CD14-positive monocyte (primary cell): ENCODE measurements around the gene ABCC11. TPM values are rescaled to one million over a fixed set of nuclear protein-coding genes. Genes with fewer than 3 reads are reported as not detected.

Source experiments
- DNase-seq, 3 donors: peaks; one replicate each; pipeline ENCODE4 v3.0.0-alpha.2; 2011 to 2022
- H2AFZ ChIP-seq: 2 replicates; pipeline ENCODE4 v1.6.0; 2012; ENCODE audit warnings: mild to moderate bottlenecking, low read depth, low read length, inconsistent platforms; ENCODE audit not compliant: insufficient read depth, poor library complexity, severe bottlenecking
- H3K27ac ChIP-seq, 2 donors: 1 replicate in 1 of 2; 2 replicates in 1 of 2; pipeline ENCODE4 v1.5.1; 2012 to 2013; ENCODE audit warnings: low read length in 2 of 2, control low read depth in 1 of 2, inconsistent platforms in 1 of 2, low read depth in 1 of 2, mild to moderate bottlenecking in 1 of 2
- H3K27me3 ChIP-seq, 2 donors: one replicate each; pipeline versions ENCODE4 v1.6.0 to v1.6.1; 2011 to 2013; ENCODE audit warnings: low read length in 2 of 2; ENCODE audit not compliant: control insufficient read depth in 2 of 2, insufficient read depth in 2 of 2
- H3K36me3 ChIP-seq, 2 donors: replicated peaks in 1 of 2; 1 replicate in 1 of 2; 2 replicates in 1 of 2; pipeline versions ENCODE4 v1.5.1 to v1.6.1; 2012 to 2013; ENCODE audit warnings: low read length in 2 of 2, control low read depth in 1 of 2, inconsistent platforms in 1 of 2, mild to moderate bottlenecking in 1 of 2; ENCODE audit not compliant: insufficient read depth in 2 of 2, control insufficient read depth in 1 of 2
- H3K4me1 ChIP-seq, 2 donors: 1 replicate in 1 of 2; 2 replicates in 1 of 2; pipeline versions ENCODE4 v1.5.1 to v1.6.1; 2012 to 2013; ENCODE audit warnings: low read length in 2 of 2, control low read depth in 1 of 2, inconsistent platforms in 1 of 2, mild to moderate bottlenecking in 1 of 2, moderate library complexity in 1 of 2; ENCODE audit not compliant: insufficient read depth in 2 of 2, control insufficient read depth in 1 of 2
- H3K4me2 ChIP-seq: replicated peaks from 2 replicates; pipeline ENCODE3; 2012; ENCODE audit warnings: low read length, moderate library complexity, mild to moderate bottlenecking; ENCODE audit not compliant: poor library complexity, severe bottlenecking; ENCODE audit errors: extremely low read depth
- H3K4me3 ChIP-seq, 3 experiments: fragments of 200-600 bp in 1 of 3; sonication (generic) in 1 of 3; replicated peaks in 1 of 3; 1 replicate in 2 of 3; 2 replicates in 1 of 3; pipeline ENCODE4 v1.5.1; 2011 to 2013; ENCODE audit warnings: low read length in 3 of 3, mild to moderate bottlenecking in 3 of 3, control low read depth in 2 of 3, low read depth in 2 of 3, inconsistent platforms in 1 of 3, moderate library complexity in 1 of 3
- H3K79me2 ChIP-seq: 2 replicates; pipeline ENCODE4 v1.6.0; 2012; ENCODE audit warnings: mild to moderate bottlenecking, control low read depth, inconsistent platforms, low read length, moderate library complexity; ENCODE audit not compliant: insufficient read depth
- H3K9ac ChIP-seq: 2 replicates; pipeline ENCODE4 v1.6.0; 2017; ENCODE audit warnings: low read length, mild to moderate bottlenecking; ENCODE audit not compliant: insufficient read depth, poor library complexity, severe bottlenecking
- H3K9me3 ChIP-seq, 2 donors: replicated peaks in 1 of 2; 1 replicate in 1 of 2; 2 replicates in 1 of 2; pipeline versions ENCODE4 v1.5.1 to v1.6.1; 2012 to 2013; ENCODE audit warnings: low read length in 2 of 2, control low read depth in 1 of 2; ENCODE audit not compliant: control insufficient read depth in 1 of 2, insufficient read depth in 1 of 2
- H4K20me1 ChIP-seq: 2 replicates; pipeline ENCODE4 v1.6.0; 2012; ENCODE audit warnings: mild to moderate bottlenecking, low read length, control low read depth, moderate library complexity; ENCODE audit not compliant: insufficient read depth
- H3K27ac Mint-ChIP-seq, 7 donors: one replicate each; pipeline ENCODE4 v1.8.0; 2020; ENCODE audit warnings: mild to moderate bottlenecking in 7 of 7, mixed read lengths in 7 of 7, moderate library complexity in 6 of 7, inconsistent platforms in 2 of 7
- H3K27me3 Mint-ChIP-seq, 3 donors: one replicate each; pipeline ENCODE4 v1.8.0; 2021 to 2022; ENCODE audit warnings: low read depth in 3 of 3, mild to moderate bottlenecking in 3 of 3, mixed read lengths in 3 of 3, moderate library complexity in 3 of 3, inconsistent platforms in 1 of 3
- H3K36me3 Mint-ChIP-seq, 2 donors: one replicate each; pipeline ENCODE4 v1.8.0; 2020; ENCODE audit warnings: mixed read lengths in 2 of 2, inconsistent platforms in 1 of 2, mild to moderate bottlenecking in 1 of 2
- H3K4me1 Mint-ChIP-seq: one replicate; pipeline ENCODE4 v1.8.0; 2020; ENCODE audit warnings: mild to moderate bottlenecking, mixed read lengths
- H3K4me3 Mint-ChIP-seq, 2 donors: one replicate each; pipeline ENCODE4 v1.8.0; 2020; ENCODE audit warnings: mild to moderate bottlenecking in 2 of 2, mixed read lengths in 2 of 2, moderate library complexity in 1 of 2
- H3K9me3 Mint-ChIP-seq, 7 donors: one replicate each; pipeline ENCODE4 v1.8.0; 2020 to 2022; ENCODE audit warnings: mixed read lengths in 7 of 7, mild to moderate bottlenecking in 6 of 7, moderate library complexity in 6 of 7, inconsistent platforms in 2 of 7
- WGBS: methylation state at CpG from one replicate; pipeline ENCODE4 v1.1.5; 2013; ENCODE audit warnings: missing lambda C conversion rate; ENCODE audit not compliant: insufficient coverage; 5-methylcytosine and 5-hydroxymethylcytosine counted together
- intact Hi-C, 2 donors: fragments of 100-400 bp; cut with micrococcal nuclease; formaldehyde crosslinking; loops; one replicate each; pipeline versions ENCODE4 v1.15.0 to v1.15.1; 2023
- polyA plus RNA-seq, 3 donors: library from polyadenylated mRNA; depleted of rRNA in 1 of 3; unstranded in 2 of 3; stranded (reverse) in 1 of 3; fragments of 300-500 nt in 2 of 3; fragments of >200 nt in 1 of 3; fragmentation: Illumina TruSeq in 2 of 3; gene quantifications; 1 replicate in 2 of 3; 2 replicates in 1 of 3; pipeline ENCODE4 v1.2.3, GENCODE V29; 2012 to 2021
- TF ChIP-seq, protein P1 (sequence below): fragments of 200-600 bp; IDR thresholded peaks from one replicate; pipeline ENCODE4 v1.8.0; 2022; ENCODE audit warnings: antibody characterized with exemption, mild to moderate bottlenecking

ABCC11 gene
- polyA plus RNA-seq, 3 donors = 0.03 TPM; not detected in 2

DNA sequence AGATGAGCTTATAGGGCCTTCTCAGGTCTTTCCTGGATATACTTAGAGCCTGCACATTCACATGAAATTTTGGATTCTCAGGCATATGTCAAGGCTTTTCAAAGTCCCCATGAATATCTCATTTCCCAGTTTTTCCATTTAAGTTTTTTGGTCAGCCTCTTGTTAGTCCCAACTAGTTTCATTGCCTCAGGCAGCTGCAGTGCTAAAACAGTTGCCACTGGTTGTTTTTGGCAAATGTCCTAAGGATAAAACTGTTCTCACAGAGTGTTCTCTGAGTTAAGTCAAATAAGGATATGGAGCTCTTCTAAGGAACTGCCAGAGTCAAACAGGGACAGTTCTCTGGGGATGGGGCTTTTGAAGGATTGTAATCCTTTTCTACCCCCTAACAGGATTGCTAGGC lies 39.9 kb upstream of the ABCC11 start:
- Histone ChIP-seq H3K4me3 (no peak overlapping the region), H2AFZ (no peak overlapping the region), H3K27me3 (no peaks in the 10 kb centered on the region), H3K79me2 (no peaks in the 10 kb centered on the region), H4K20me1 (no peaks in the 10 kb centered on the region), H3K4me2 (no peak overlapping the region), H3K9ac (no peak overlapping the region), H3K9me3 (peaks cover 0 to 6% of the 10 kb centered on the region in 2 donors), H3K27ac (no peak overlapping the region), H3K4me1 (no peaks in the 10 kb centered on the region), H3K36me3 (peaks cover 46 to 96% of the 10 kb centered on the region in 2 donors)
- Mint-ChIP-seq H3K4me3 (no peak overlapping the region), H3K27me3 (no peaks in the 10 kb centered on the region), H3K27ac (no peak overlapping the region), H3K36me3 (peaks cover 72 to 76% of the 10 kb centered on the region in 2 donors), H3K4me1 (peaks cover 2% of the 10 kb centered on the region), H3K9me3 (peaks cover 12 to 20% (median 14%) of the 10 kb centered on the region in 7 donors)
- TF ChIP-seq, protein P1, sequence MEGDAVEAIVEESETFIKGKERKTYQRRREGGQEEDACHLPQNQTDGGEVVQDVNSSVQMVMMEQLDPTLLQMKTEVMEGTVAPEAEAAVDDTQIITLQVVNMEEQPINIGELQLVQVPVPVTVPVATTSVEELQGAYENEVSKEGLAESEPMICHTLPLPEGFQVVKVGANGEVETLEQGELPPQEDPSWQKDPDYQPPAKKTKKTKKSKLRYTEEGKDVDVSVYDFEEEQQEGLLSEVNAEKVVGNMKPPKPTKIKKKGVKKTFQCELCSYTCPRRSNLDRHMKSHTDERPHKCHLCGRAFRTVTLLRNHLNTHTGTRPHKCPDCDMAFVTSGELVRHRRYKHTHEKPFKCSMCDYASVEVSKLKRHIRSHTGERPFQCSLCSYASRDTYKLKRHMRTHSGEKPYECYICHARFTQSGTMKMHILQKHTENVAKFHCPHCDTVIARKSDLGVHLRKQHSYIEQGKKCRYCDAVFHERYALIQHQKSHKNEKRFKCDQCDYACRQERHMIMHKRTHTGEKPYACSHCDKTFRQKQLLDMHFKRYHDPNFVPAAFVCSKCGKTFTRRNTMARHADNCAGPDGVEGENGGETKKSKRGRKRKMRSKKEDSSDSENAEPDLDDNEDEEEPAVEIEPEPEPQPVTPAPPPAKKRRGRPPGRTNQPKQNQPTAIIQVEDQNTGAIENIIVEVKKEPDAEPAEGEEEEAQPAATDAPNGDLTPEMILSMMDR = no peak
- DNase-seq = no peak
- intact Hi-C loops = no loop called here

DNA sequence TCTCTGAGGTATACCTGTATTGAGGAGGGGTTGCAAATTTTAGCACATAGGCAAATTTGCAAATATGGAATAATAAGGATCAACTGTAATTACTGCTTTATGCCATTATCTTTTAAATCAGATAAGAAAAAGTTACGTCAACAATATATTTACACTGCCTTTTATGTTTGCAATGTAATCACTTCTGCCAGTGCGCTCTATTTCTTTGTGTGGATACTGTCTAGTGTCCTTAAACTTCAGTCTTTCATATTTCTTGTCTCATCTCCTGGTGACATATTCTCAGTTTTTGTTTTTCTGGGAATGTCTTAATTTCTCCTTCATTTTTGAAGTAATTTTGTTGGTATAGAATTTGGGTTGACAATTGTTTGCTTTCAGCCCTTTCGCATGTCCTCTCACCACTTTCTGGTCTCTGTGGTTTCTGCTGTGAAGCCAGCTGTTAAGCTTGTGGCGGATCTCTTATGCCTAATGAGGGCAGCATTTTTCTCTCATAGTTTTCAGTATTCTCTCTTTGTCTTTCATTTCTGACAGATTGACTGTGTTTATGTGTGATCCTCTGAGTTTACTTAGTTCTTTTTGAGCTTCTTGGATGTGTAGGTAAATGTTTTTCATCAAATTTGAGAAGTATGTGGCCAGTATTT lies 37.6 kb upstream of the ABCC11 start:
- peaks cover 61 to 62% of the 10 kb centered on the region in 2 donors for H3K36me3 Mint-ChIP-seq
- H4K20me1 ChIP-seq = no peaks in the 10 kb centered on the region
- no peak overlapping the region for H3K4me3 ChIP-seq
- H3K9me3 Mint-ChIP-seq = peaks cover 12 to 20% (median 14%) of the 10 kb centered on the region in 7 donors
- peaks cover 0 to 2% of the 10 kb centered on the region in 2 donors for H3K4me1 ChIP-seq
- no peak overlapping the region for H3K4me2 ChIP-seq
- no peaks in the 10 kb centered on the region for H3K27me3 ChIP-seq
- intact Hi-C loops = no loop called here
- no peak overlapping the region for H3K27ac ChIP-seq
- no CpG with 5 or more reads among the region's 4 CpGs for WGBS
- no peak for DNase-seq
- H3K4me1 Mint-ChIP-seq = peaks cover 11% of the 10 kb centered on the region
- H3K27ac Mint-ChIP-seq = peak overlapping the region in 1 of 7 donors; percentile 8
- no peak overlapping the region for H3K9ac ChIP-seq
- H3K79me2 ChIP-seq = no peaks in the 10 kb centered on the region
- H3K4me3 Mint-ChIP-seq = no peak overlapping the region
- peaks cover 31 to 89% of the 10 kb centered on the region in 2 donors for H3K36me3 ChIP-seq
- H3K27me3 Mint-ChIP-seq = no peaks in the 10 kb centered on the region
- peaks cover 0 to 6% of the 10 kb centered on the region in 2 donors for H3K9me3 ChIP-seq
- TF ChIP-seq, protein P1 = no peak
- no peak overlapping the region for H2AFZ ChIP-seq
